IgD-negative memory B cell (primary cell): ENCODE data around the gene VMP1. TPM values are rescaled to one million over a fixed set of nuclear protein-coding genes. Genes with fewer than 3 reads are reported as not detected.
"Not testable (repeated sequence)": the region's sequence is repeated elsewhere in the genome, so short reads cannot be mapped to it uniquely, and the experiment has no call there.

Experiments used
- H3K27ac Mint-ChIP-seq, 3 donors: one replicate each; pipeline ENCODE4 v1.8.0; 2020 to 2022; ENCODE audit warnings: mild to moderate bottlenecking in 3 of 3, mixed read lengths in 3 of 3, moderate library complexity in 1 of 3
- H3K27me3 Mint-ChIP-seq: one replicate; pipeline ENCODE4 v1.8.0; 2021; ENCODE audit warnings: mixed read lengths
- H3K36me3 Mint-ChIP-seq: one replicate; pipeline ENCODE4 v1.8.0; 2020; ENCODE audit warnings: mild to moderate bottlenecking, mixed read lengths
- H3K4me1 Mint-ChIP-seq, 3 donors: one replicate each; pipeline ENCODE4 v1.8.0; 2020 to 2022; ENCODE audit warnings: mixed read lengths in 3 of 3, mild to moderate bottlenecking in 1 of 3
- H3K4me3 Mint-ChIP-seq, 4 donors: one replicate each; pipeline ENCODE4 v1.8.0; 2020 to 2022; ENCODE audit warnings: mild to moderate bottlenecking in 4 of 4, mixed read lengths in 4 of 4, moderate library complexity in 3 of 4
- H3K9me3 Mint-ChIP-seq, 3 donors: one replicate each; pipeline ENCODE4 v1.8.0; 2020 to 2021; ENCODE audit warnings: mixed read lengths in 3 of 3, mild to moderate bottlenecking in 1 of 3
- polyA plus RNA-seq: library from polyadenylated mRNA; unstranded; fragments of 300-500 nt; fragmentation: Illumina TruSeq; gene quantifications from one replicate; pipeline ENCODE4 v1.2.3, GENCODE V29; 2021

The VMP1 gene
- polyA plus RNA-seq, 1 donor from 2014 or later: 35.5 TPM

DNA sequence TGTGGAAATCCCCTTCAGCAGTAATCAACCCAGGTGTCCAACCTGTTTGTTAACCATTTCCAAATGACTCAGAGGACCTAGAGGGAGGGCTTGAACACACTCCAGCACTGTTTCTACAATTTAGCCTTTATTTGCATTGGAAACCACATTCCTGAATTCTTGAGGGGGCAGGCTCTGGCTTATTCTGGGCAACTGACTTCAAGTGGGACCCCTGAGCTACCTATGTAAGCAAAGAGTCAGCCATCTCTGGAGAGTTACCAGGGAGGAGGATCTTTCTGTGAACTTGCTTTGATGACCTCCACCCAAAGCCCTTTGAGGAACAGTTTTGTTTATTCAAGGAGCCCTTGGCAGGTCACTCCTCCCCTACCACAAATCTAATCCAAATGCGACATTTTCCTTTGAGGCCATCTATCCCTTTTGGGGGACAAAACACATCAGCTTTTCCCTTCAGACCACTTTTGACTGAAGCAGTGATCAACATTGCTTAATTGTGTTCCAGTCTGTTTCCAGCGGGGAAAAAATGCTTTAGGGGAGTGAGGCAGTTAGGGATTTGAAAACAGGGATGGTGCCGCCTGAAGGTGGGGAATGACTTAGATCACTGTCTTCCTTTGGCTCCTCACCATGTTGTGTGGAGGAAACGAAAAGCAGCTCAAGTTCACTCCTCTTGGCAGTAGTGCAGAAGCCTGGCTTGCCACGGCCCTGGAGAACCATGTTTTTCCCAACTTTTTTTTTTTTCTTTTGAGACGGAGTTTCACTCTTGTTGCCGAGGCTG lies 139.1 kb downstream of the VMP1 start:
- H3K4me3 Mint-ChIP-seq: peak overlapping the region in 3 of 4 donors; percentile 31 to 83 (median 79)
- H3K9me3 Mint-ChIP-seq: no peaks in the 10 kb centered on the region
- H3K4me1 Mint-ChIP-seq: peaks cover 38 to 60% (median 47%) of the 10 kb centered on the region in 3 donors
- no peaks in the 10 kb centered on the region for H3K36me3 Mint-ChIP-seq
- H3K27ac Mint-ChIP-seq: peak overlapping the region; percentile 75 to 92 (median 86)
- no peaks in the 10 kb centered on the region for H3K27me3 Mint-ChIP-seq

DNA sequence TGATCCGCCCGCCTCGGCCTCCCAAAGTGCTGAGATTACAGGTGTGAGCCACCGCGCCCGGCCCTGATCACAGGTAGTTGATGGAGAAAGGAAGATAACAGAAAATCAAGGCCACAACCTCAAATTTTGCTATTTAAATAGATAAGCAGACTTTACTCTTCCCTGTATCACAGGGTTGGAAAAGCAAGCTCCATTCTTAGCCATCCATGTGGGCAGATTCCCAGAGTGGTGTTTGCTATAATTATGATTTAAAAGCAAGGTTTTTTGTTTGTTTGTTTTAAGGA lies 140.9 kb downstream of the VMP1 start:
- H3K27ac Mint-ChIP-seq: peak overlapping the region in 2 of 3 donors; percentile 76 to 96
- peak overlapping the region in 2 of 4 donors; percentile 46 to 81 for H3K4me3 Mint-ChIP-seq
- H3K36me3 Mint-ChIP-seq: peaks cover 5% of the 10 kb centered on the region
- no peaks in the 10 kb centered on the region for H3K27me3 Mint-ChIP-seq
- peaks cover 38 to 51% (median 39%) of the 10 kb centered on the region in 3 donors for H3K4me1 Mint-ChIP-seq
- H3K9me3 Mint-ChIP-seq: no peaks in the 10 kb centered on the region

DNA sequence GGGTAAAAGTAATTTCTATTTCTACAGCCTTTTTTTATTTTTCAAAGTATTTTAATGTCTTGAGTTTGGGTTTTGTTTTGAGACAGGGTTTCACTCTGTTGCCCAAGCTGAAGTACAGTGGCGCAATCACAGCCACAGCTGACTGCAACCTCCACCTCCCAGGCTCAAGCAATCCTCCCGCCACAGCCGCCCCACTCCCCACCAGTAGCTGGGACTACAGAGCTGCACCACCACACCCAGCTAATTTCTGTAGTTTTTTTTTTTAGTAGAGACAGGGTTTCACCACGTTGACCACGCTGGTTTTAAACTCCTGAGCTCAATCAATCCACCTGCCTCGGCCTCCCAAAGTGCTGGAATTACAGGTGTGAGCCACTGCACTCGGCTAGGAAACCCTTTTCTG lies 141.3 kb downstream of the VMP1 start:
- Mint-ChIP-seq H3K27me3 (no peaks in the 10 kb centered on the region), H3K27ac (peak overlapping the region; percentile 76 to 96 (median 90)), H3K9me3 (no peaks in the 10 kb centered on the region), H3K4me3 (peak overlapping the region; percentile 46 to 85 (median 66)), H3K36me3 (peaks cover 5% of the 10 kb centered on the region), H3K4me1 (peaks cover 38 to 52% (median 39%) of the 10 kb centered on the region in 3 donors)

DNA sequence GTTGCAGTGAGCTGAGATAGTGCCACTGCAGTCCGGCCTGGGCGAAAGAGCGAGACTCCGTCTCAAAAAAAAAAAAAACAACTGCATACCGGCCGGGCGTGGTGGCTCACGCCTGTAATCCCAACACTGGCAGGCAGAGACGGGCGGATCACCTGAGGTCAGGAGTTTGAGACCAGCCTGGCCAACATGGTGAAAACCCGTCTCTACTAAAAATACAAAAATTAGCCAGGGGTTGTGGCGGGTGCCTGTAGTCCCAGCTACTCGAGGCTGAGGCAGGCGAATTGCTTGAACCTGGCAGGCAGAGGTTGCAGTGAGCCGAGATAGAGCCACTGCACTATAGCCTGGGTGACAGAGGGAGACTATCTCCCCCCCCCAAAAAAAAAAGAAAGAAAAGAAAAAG lies 142.9 kb downstream of the VMP1 start:
- not testable (repeated sequence) for H3K27me3 Mint-ChIP-seq, H3K4me3 Mint-ChIP-seq, H3K36me3 Mint-ChIP-seq, H3K9me3 Mint-ChIP-seq
- Mint-ChIP-seq H3K4me1 (peaks cover 33 to 42% (median 36%) of the 10 kb centered on the region in 3 donors), H3K27ac (peak overlapping the region in 1 of 3 donors; percentile 62)

DNA sequence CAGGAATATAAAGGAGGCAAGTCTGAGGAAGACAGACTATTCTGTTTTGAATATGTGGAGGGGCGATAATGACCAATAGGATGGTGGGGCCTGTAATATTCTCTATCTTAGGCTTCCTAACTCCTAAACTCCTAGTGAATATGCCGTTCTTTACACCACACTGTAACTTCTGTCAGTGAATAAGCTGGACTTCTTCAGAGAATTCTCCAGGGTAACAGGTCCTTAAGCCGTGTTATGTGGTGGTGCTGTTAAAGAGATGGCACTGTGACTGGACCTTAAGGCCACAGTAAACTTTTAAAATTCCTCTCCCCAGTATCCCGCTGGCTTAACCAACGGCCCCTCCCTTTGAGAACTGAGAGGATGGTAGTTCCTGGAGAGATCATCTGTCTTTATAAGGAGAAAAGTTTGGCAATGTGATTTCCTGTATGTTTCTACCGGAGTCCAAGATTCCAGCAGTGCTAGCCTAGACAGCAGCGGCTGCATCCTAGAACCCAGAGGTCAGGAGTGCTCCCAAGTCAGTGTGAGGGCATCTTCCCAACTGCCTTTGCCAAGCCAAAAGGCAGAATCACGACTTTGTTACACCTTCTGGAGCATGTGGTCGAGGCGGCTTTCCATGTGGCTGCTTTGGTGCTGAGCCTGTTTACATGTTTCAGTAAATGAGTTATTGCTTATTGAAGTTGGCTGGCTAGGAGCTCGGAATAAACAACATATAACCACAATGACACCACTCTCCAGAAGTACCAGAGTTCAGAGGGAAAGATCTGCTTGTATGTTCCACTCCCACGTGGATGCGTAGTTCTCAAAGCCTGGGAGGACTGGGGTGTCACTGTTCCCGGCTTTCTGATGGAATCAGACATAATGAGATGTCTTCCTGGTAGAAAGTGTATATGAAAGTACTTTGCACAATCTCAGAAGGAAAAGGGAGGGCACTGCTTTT lies 144.3 kb downstream of the VMP1 start:
- Mint-ChIP-seq H3K4me3 (no peak overlapping the region), H3K36me3 (peaks cover 5% of the 10 kb centered on the region), H3K4me1 (peaks cover 21 to 29% (median 24%) of the 10 kb centered on the region in 3 donors), H3K9me3 (no peaks in the 10 kb centered on the region), H3K27ac (peak overlapping the region in 1 of 3 donors; percentile 8), H3K27me3 (no peaks in the 10 kb centered on the region)

DNA sequence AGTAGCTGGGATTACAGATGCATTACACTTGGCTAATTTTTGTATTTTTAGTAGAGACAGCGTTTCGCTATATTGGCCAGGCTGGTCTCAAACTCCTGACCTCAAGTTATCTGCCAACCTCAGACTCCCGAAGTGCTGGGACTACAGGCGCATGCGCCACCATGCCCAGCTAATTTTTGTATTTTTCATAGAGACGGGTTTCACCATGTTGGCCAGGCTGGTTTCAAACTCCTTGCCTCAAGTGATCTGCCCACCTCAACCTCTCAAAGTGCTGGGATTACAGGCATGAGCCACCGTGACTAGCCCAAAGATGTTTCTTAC lies 145.4 kb downstream of the VMP1 start:
- not testable (repeated sequence) for H3K9me3 Mint-ChIP-seq, H3K36me3 Mint-ChIP-seq, H3K27ac Mint-ChIP-seq, H3K27me3 Mint-ChIP-seq, H3K4me3 Mint-ChIP-seq
- peaks cover 16 to 20% (median 17%) of the 10 kb centered on the region in 3 donors for H3K4me1 Mint-ChIP-seq

DNA sequence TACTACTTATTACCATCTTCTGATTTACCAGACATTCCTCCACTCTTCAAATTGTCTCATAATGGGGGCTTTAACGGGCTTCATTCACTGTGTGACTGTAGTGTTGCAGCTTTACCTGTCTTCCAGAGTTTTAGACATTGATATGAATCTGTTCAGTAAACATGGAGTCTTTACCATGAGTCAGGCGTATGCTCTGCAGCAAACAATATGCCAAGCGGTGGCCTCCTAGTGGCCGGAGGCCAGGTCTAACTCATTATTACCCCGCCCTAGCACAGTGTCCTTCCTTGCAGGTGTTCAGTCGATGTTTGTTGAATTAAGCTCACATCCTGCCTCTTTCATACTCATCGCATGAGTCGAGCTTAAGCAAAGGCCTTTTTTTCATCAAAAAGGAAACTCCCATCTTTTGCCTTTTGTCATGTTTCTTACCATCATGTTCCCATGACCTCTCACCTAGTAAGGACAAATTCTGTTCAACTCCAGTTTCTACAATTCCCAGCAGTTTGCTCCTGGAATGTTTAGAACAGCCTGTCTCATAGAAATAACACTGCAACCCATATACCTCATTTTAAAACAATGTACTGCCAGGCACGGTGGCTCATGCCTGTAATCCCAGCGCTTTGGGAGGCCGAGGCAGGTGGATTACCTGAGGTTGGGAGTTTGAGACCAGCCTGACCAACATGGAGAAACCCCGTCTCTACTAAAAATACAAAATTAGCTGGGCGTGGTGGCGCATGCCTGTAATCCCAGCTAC lies 145.9 kb downstream of the VMP1 start:
- H3K36me3 Mint-ChIP-seq: peaks cover 5% of the 10 kb centered on the region
- H3K27me3 Mint-ChIP-seq: no peaks in the 10 kb centered on the region
- no peak overlapping the region for H3K4me3 Mint-ChIP-seq
- H3K9me3 Mint-ChIP-seq: no peaks in the 10 kb centered on the region
- peaks cover 14 to 19% (median 16%) of the 10 kb centered on the region in 3 donors for H3K4me1 Mint-ChIP-seq
- peak overlapping the region in 2 of 3 donors; percentile 3 to 42 for H3K27ac Mint-ChIP-seq

DNA sequence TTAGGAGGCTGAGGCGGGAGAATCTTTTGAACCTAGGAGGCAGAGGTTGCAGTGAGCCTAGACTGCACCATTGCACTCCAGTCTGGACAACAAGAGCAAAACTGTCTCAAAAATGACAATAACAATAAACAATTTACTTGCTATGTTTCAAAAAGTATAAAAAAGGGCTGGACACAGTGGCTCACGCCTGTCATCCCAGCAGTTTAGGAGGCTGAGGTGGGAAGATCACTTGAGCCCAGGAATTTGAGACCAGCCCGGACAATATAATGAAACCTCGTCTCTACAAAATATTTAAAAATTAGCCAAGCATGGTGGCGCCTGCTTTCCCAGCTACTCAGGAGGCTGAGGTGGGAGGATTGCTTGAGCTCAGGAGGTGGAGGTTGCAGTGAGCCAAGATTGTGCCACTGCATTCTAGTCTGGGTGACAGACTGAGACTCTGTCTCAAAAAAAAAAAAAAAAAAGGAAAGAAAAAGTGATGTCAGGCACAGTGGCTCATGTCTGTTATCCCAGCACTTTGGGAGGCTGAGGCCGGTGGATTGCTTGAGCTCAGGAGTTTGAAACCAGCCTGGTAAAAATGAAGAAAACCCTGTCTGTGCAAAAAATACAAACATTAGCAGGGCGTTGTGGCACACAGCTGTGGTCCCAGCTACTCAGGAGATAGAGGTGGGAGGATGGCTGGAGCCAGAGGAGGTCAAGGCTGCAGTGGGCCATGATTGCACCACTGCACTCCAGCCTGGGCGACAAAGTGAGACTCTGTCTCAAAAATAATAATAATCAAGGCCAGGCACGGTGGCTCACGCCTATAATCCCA lies 146.7 kb downstream of the VMP1 start:
- H3K27ac Mint-ChIP-seq, H3K27me3 Mint-ChIP-seq, H3K9me3 Mint-ChIP-seq, H3K36me3 Mint-ChIP-seq: not testable (repeated sequence)
- H3K4me1 Mint-ChIP-seq: peaks cover 8 to 12% (median 10%) of the 10 kb centered on the region in 3 donors
- peak overlapping the region in 1 of 4 donors; percentile 66 for H3K4me3 Mint-ChIP-seq

DNA sequence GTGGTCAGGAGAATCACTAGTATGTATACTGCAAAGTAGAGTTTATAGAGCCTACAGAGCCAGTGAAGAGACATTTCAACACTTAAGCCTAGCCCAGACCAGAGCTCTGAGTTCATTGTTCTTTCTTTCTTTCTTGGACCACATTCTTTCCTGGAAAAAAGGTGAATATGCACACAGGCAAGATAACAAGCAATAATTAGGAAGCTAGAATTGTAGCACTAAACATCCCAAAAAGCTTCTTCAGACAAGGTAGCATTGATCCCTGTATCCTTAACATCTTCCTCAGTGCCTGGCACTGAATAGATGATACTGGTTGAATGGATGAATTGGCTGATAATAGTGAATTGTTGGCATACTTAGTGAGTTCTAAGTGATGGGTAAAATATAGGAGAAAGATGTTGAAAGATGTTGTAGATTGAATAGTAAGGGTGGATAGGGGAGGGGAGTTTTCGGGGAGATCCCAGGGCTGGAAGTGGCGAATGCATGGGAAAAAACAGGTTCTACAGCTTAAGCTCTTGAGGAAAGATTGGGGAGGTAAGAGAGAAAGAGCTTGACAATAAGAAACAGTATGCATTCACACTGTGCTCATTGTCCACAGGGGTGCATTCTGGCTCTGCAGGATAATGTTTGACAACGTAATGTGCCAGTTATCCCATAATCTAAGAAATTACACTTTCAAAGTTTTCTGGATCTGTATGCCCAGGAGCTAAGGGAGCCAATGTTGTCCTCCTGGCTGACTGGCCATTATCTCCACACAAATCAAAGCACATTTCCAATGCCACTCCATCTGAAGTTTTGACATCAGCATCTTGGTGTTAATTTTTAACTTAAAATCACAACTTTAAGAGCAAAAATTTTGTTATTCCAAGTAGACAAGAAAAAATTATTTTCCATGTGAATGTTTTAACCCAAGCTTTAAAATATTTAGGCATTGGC lies 149.7 kb downstream of the VMP1 start:
- Mint-ChIP-seq H3K9me3 (no peaks in the 10 kb centered on the region), H3K36me3 (peaks cover 5% of the 10 kb centered on the region), H3K4me3 (no peak overlapping the region), H3K27me3 (no peaks in the 10 kb centered on the region), H3K4me1 (peaks cover 6 to 10% (median 6%) of the 10 kb centered on the region in 3 donors), H3K27ac (peak overlapping the region in 1 of 3 donors; percentile 65)

DNA sequence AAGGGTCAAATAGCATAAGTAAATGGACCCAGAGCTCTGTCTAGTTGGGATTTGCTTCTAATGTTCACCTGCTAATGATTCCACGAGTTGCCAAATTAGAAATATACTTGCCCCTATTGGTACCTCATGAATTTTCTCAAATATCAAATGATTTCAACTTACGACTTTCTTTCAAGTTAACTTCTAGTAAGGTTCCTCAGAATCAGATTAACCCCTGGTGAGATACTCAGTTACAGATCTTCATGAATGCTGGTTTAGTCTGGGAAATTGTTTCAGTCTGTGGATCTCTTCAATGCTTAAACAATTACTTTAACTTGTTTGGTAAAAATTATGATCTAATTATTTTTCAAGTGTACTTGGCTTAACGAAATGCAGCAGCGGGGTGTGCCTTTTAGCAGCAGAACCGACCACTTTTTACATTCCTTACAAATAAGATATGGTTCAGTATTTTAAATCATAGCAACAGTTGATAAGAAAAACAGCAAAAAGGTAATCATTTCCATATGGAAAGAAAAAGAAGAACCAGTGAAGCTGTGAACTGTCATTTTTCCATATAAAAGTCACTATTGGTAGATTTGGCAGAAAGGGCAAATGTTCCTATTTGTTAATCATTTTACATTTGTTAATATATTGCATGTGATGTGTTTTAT lies 150.8 kb downstream of the VMP1 start:
- H3K27ac Mint-ChIP-seq: no peak overlapping the region
- H3K36me3 Mint-ChIP-seq: peaks cover under 1% of the 10 kb centered on the region
- H3K27me3 Mint-ChIP-seq: no peaks in the 10 kb centered on the region
- H3K4me3 Mint-ChIP-seq: no peak overlapping the region
- H3K9me3 Mint-ChIP-seq: no peaks in the 10 kb centered on the region
- peaks cover 2 to 6% (median 3%) of the 10 kb centered on the region in 3 donors for H3K4me1 Mint-ChIP-seq

DNA sequence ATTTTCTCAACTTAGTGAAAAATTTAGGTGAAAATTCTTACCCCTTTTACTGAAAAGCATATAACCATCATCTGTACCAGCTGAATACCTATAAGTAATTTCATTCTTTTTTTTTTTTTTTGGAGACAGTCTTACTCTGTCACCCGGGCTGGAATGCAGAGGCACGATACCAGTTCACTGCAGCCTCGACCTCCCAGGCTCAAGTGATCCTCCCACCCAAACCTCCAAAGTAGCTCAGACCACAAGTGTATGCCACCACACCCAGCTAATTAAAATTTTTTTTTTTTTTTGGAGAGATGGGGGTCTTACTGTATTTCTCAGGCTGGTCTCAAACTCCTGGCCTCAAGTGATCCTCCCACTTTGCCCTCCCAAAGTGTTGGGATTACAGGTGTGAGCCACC lies 151.5 kb downstream of the VMP1 start:
- peak overlapping the region in 1 of 3 donors; percentile 19 for H3K27ac Mint-ChIP-seq
- no peak overlapping the region for H3K4me3 Mint-ChIP-seq

DNA sequence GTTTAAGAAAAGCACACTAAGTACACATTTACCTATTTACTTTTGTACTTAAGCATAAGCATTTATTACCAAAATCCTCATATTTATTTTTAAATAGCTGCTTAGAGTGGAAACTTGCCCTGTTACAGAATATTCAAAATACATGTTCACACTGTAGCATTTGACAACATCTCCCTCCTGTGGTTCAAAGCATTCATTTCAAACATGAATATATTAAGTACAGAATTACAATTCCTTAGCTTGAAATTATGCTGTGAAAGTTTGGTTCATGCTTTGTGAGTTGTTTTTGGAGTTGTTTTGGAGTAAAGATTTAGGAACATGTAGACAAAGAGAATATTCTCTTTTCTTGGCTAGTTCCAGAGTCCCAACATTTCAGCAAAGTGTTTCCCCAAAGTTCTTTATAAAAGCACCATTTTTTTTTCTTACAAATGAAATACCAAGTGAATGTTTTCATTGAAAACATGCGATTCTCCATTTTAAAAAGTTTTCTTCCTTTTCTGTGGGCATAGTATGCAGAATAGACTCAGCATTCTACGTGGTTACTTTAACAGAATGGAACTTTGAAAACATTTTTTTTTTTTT lies 152.1 kb downstream of the VMP1 start:
- H3K4me3 Mint-ChIP-seq: no peak overlapping the region
- H3K27ac Mint-ChIP-seq: peak overlapping the region in 1 of 3 donors; percentile 39
- H3K4me1 Mint-ChIP-seq: peaks cover 0 to 2% (median 0%) of the 10 kb centered on the region in 3 donors
- H3K27me3 Mint-ChIP-seq: no peaks in the 10 kb centered on the region
- H3K36me3 Mint-ChIP-seq: no peaks in the 10 kb centered on the region
- no peaks in the 10 kb centered on the region for H3K9me3 Mint-ChIP-seq

More for the DNA sequence above, 151.5 kb downstream of the VMP1 start:
- H3K9me3 Mint-ChIP-seq: no peaks in the 10 kb centered on the region
- peaks cover 0 to 2% (median 0%) of the 10 kb centered on the region in 3 donors for H3K4me1 Mint-ChIP-seq
- H3K36me3 Mint-ChIP-seq: no peaks in the 10 kb centered on the region
- no peaks in the 10 kb centered on the region for H3K27me3 Mint-ChIP-seq

DNA sequence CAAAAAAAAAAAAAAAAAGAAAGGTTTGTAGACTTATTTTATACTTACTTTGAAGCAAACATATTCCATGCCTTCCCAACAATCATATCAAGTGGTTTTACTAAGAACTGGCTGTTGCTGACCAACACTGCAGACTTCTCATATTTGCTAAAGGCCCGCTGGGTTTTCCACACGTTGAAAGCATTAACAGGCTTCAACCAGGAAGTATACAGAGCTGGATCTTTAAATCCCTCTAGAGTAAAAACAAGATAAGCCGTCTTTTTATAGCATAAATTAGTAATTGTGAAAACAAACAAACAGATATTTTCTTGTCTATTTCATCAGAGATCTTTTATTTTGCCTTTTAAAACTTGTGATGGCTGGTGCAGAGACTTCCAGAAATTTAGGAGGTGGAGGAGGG lies 156.2 kb downstream of the VMP1 start:
- peaks cover 2% of the 10 kb centered on the region for H3K36me3 Mint-ChIP-seq

More for the DNA sequence above, 156.2 kb downstream of the VMP1 start:
- H3K27me3 Mint-ChIP-seq: no peaks in the 10 kb centered on the region
- H3K27ac Mint-ChIP-seq: no peak overlapping the region
- no peak overlapping the region for H3K4me3 Mint-ChIP-seq
- H3K4me1 Mint-ChIP-seq: peaks cover 0 to 2% (median 0%) of the 10 kb centered on the region in 3 donors
- no peaks in the 10 kb centered on the region for H3K9me3 Mint-ChIP-seq
